Natural killer cell (primary cell): Measurements from ENCODE around the gene SLC52A1. TPM values are rescaled to one million over a fixed set of nuclear protein-coding genes. Genes with fewer than 3 reads are reported as not detected.
A peak's percentile ranks its signal among the peaks of the same experiment; 100 is the strongest.

Source experiments
- ATAC-seq, 3 donors: fragments of 150-1000 bp in 2 of 3; fragments of 200-7000 bp in 1 of 3; cut with Tn5 transposase; 1 replicate in 1 of 3; 2 replicates in 2 of 3; pipeline ENCODE4 v1.10.0; 2021; ENCODE audit warnings: mild to moderate bottlenecking in 2 of 3, moderate library complexity in 2 of 3
- DNase-seq, 2 donors: peaks; one replicate each; pipeline versions ENCODE4 v3.0.0 to v3.0.0-alpha.2; 2013 to 2021; ENCODE audit warnings: mixed read lengths in 1 of 2
- H3K27ac ChIP-seq: one replicate; pipeline ENCODE4 v1.5.1; 2013; ENCODE audit warnings: mild to moderate bottlenecking, low read length
- H3K27me3 ChIP-seq: one replicate; pipeline ENCODE4 v1.6.1; 2013; ENCODE audit warnings: low read length; ENCODE audit not compliant: control insufficient read depth, insufficient read depth
- H3K36me3 ChIP-seq: one replicate; pipeline ENCODE4 v1.6.1; 2013; ENCODE audit warnings: low read length; ENCODE audit not compliant: control insufficient read depth, insufficient read depth
- H3K4me1 ChIP-seq: one replicate; pipeline ENCODE4 v1.6.1; 2013; ENCODE audit warnings: low read length; ENCODE audit not compliant: control insufficient read depth, insufficient read depth
- H3K4me3 ChIP-seq: one replicate; pipeline ENCODE4 v1.5.1; 2013; ENCODE audit warnings: low read length
- H3K9me3 ChIP-seq: one replicate; pipeline ENCODE4 v1.6.1; 2013; ENCODE audit warnings: low read length; ENCODE audit not compliant: control insufficient read depth, insufficient read depth
- H3K27ac Mint-ChIP-seq, 2 donors: one replicate each; pipeline ENCODE4 v1.8.0; 2022; ENCODE audit warnings: mild to moderate bottlenecking in 2 of 2, mixed read lengths in 2 of 2, moderate library complexity in 1 of 2
- H3K27me3 Mint-ChIP-seq, 2 donors: one replicate each; pipeline ENCODE4 v1.8.0; 2022; ENCODE audit warnings: low read depth in 2 of 2, mixed read lengths in 2 of 2
- H3K36me3 Mint-ChIP-seq: one replicate; pipeline ENCODE4 v1.8.0; 2022; ENCODE audit warnings: mixed read lengths
- H3K4me1 Mint-ChIP-seq, 2 donors: one replicate each; pipeline ENCODE4 v1.8.0; 2022; ENCODE audit warnings: mixed read lengths in 2 of 2
- H3K4me3 Mint-ChIP-seq: one replicate; pipeline ENCODE4 v1.8.0; 2022; ENCODE audit warnings: mild to moderate bottlenecking, moderate library complexity, mixed read lengths
- H3K9me3 Mint-ChIP-seq, 2 donors: one replicate each; pipeline ENCODE4 v1.8.0; 2022; ENCODE audit warnings: mixed read lengths in 2 of 2
- CTCF ChIP-seq: fragments of 200-600 bp; IDR thresholded peaks from one replicate; pipeline ENCODE4 v1.8.0; 2022; ENCODE audit warnings: antibody characterized with exemption
- WGBS: methylation state at CpG from one replicate; pipeline ENCODE4 v1.1.7; 2013; ENCODE audit warnings: missing lambda C conversion rate; ENCODE audit not compliant: insufficient coverage; 5-methylcytosine and 5-hydroxymethylcytosine counted together
- intact Hi-C: fragments of 100-400 bp; cut with micrococcal nuclease; formaldehyde crosslinking; loops from one replicate; pipeline ENCODE4 v1.14.2; 2022
- total RNA-seq, 4 donors: library from RNA; stranded (reverse); fragments of 120-200 nt in 1 of 4; gene quantifications; one replicate each; pipeline versions ENCODE4 v1.2.3 to v1.2.4, GENCODE V29; 2013 to 2022

SLC52A1 gene
- total RNA-seq, 3 donors from 2014 or later (not counting 1 experiment from before 2014, with no cell fraction given) = not detected

GRCh38 chr17:5065227-5065744 lies 30.1 kb upstream of the SLC52A1 start:
- no peaks in the 10 kb centered on the region for H3K27me3 ChIP-seq
- peaks cover 3% of the 10 kb centered on the region for H3K4me1 ChIP-seq
- Mint-ChIP-seq H3K36me3 (no peaks in the 10 kb centered on the region), H3K27ac (no peak overlapping the region), H3K27me3 (peaks cover 0 to 11% of the 10 kb centered on the region in 2 donors), H3K9me3 (no peaks in the 10 kb centered on the region), H3K4me1 (no peaks in the 10 kb centered on the region), H3K4me3 (no peak overlapping the region)
- no peaks in the 10 kb centered on the region for H3K36me3 ChIP-seq
- intact Hi-C loops = no loop called here
- H3K4me3 ChIP-seq = no peak overlapping the region
- ATAC-seq (no peak), DNase-seq (no peak)
- no peak overlapping the region for H3K27ac ChIP-seq
- H3K9me3 ChIP-seq = no peaks in the 10 kb centered on the region
- no peak for TF ChIP-seq CTCF
- WGBS = 83% methylated on average over 1 of the region's 1 CpG

- no peak overlapping the region for H3K4me3 ChIP-seq
These were observed 20.3 kb upstream of the SLC52A1 start for GRCh38 chr17:5055543-5055942.

GRCh38 chr17:5050278-5050677 lies 15.1 kb upstream of the SLC52A1 start:
- TF ChIP-seq CTCF = no peak
- 88% methylated on average over 9 of the region's 9 CpGs for WGBS
- no peak for ATAC-seq
- no peaks in the 10 kb centered on the region for H3K36me3 ChIP-seq
- H3K4me1 ChIP-seq = peaks cover 18% of the 10 kb centered on the region
- H3K27me3 ChIP-seq = no peaks in the 10 kb centered on the region
- no peaks in the 10 kb centered on the region for H3K9me3 ChIP-seq
- Mint-ChIP-seq H3K27me3 (no peaks in the 10 kb centered on the region), H3K4me3 (no peak overlapping the region), H3K4me1 (peaks cover 5 to 8% of the 10 kb centered on the region in 2 donors), H3K36me3 (no peaks in the 10 kb centered on the region), H3K9me3 (no peaks in the 10 kb centered on the region), H3K27ac (no peak overlapping the region)
- H3K4me3 ChIP-seq = no peak overlapping the region
- DNase-seq = no peak
- intact Hi-C loops = no loop called here
- no peak overlapping the region for H3K27ac ChIP-seq

More at GRCh38 chr17:5055543-5055942, 20.3 kb upstream of the SLC52A1 start:
- DNase-seq (no peak), ATAC-seq (no peak)
- no peak for TF ChIP-seq CTCF
- Histone ChIP-seq H3K9me3 (no peaks in the 10 kb centered on the region), H3K27me3 (no peaks in the 10 kb centered on the region), H3K4me1 (no peaks in the 10 kb centered on the region), H3K27ac (no peak overlapping the region), H3K36me3 (no peaks in the 10 kb centered on the region)
- no peaks in the 10 kb centered on the region for H3K9me3 Mint-ChIP-seq
- WGBS = 92% methylated on average over 10 of the region's 10 CpGs
- intact Hi-C loops = no loop called here
- no peaks in the 10 kb centered on the region for H3K4me1 Mint-ChIP-seq
- no peak overlapping the region for H3K4me3 Mint-ChIP-seq
- no peak overlapping the region for H3K27ac Mint-ChIP-seq
- H3K36me3 Mint-ChIP-seq = no peaks in the 10 kb centered on the region
- H3K27me3 Mint-ChIP-seq = no peaks in the 10 kb centered on the region

- Histone ChIP-seq H3K27me3 (no peaks in the 10 kb centered on the region), H3K4me3 (no peak overlapping the region), H3K9me3 (no peaks in the 10 kb centered on the region), H3K36me3 (no peaks in the 10 kb centered on the region), H3K4me1 (peaks cover 18% of the 10 kb centered on the region), H3K27ac (peak overlapping the region; percentile 75)
- Mint-ChIP-seq H3K9me3 (no peaks in the 10 kb centered on the region), H3K36me3 (no peaks in the 10 kb centered on the region), H3K27ac (peak overlapping the region; percentile 62 to 78), H3K27me3 (no peaks in the 10 kb centered on the region), H3K4me1 (peaks cover 5 to 8% of the 10 kb centered on the region in 2 donors), H3K4me3 (no peak overlapping the region)
- peak; percentile 35 to 91 for DNase-seq
- WGBS = 50% methylated on average over 4 of the region's 5 CpGs
- TF ChIP-seq CTCF = no peak
- intact Hi-C loops = no loop called here
- ATAC-seq = peak; percentile 86 to 97 (median 91)
These were observed 14.2 kb upstream of the SLC52A1 start for GRCh38 chr17:5049314-5049841.
